HG03558 (cell line): ENCODE data around the gene PNPLA7.
"Not testable (repeated sequence)": the region's sequence is repeated elsewhere in the genome, so short reads cannot be mapped to it uniquely, and the experiment has no call there.

ENCODE experiments used
- ATAC-seq: cut with Tn5 transposase; IDR thresholded peaks from one replicate; pipeline ENCODE4 v1.9.1; 2021; ENCODE audit warnings: moderate number of reproducible peaks; ENCODE audit not compliant: unreplicated experiment; ENCODE audit errors: extremely low read depth

Gene PNPLA7

DNA sequence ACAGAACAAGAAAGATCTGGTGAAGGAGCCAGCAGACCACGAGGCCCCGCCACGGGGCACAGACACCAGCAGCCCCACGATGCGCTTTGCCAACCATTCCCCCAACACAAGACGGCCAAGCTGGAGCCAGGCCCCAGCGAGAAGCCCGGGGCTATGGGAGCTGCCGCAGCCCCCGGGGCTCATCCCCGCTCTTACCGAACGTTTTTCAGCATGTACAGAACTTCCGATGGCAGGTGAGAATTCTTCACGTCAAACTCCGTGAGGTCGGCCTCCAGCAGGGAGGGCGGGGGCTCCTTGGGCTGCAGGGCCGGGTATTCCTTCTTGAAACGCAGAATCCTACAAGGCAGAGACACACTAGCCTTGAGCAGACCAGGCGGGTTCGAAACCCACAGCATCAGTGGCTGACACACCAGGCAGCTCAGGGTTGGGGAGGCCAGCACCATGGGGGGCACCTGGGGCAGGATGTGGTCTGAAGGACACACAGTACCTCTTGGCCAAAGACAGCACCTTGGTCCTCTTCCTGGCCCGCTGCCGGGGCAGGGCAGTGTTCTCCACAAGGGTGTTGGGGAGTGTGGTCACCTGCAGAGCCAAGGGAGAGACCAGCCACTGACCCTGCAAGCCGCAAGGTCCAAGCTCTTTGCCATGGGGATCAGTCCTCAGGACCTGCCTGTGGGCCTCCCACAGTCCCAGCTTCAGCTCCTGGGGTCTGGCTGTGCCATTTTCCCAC is 6.8 kb downstream of the PNPLA7 start:
- no peak for ATAC-seq

- no peak for ATAC-seq
Observed at GRCh38 chr9:137542486-137542885, 7.7 kb downstream of the PNPLA7 start.

- no peak for ATAC-seq
Observed at GRCh38 chr9:137540536-137540935, 9.7 kb downstream of the PNPLA7 start.

DNA sequence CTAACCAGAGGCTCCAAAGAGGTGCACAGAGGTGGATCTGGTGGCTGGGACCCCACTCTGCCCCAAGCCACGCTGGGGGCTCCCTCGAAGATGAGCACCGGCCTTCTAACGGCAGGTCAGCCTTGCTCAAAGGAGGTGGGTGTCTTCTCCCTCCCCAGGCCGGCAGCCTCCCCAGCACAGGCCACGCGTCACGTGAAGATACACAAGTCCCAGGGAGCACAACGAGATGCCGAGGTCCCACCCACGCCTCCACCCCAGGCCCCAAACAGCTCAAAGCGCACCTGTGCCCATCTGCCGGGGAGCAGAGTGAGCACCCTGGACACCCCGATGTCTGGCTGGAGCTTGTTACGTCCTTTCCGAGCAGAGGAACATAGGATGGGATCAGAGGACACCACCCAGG is 12.1 kb downstream of the PNPLA7 start:
- ATAC-seq: no peak

GRCh38 chr9:137536594-137537131 is 13.5 kb downstream of the PNPLA7 start:
- not testable (repeated sequence) for ATAC-seq

DNA sequence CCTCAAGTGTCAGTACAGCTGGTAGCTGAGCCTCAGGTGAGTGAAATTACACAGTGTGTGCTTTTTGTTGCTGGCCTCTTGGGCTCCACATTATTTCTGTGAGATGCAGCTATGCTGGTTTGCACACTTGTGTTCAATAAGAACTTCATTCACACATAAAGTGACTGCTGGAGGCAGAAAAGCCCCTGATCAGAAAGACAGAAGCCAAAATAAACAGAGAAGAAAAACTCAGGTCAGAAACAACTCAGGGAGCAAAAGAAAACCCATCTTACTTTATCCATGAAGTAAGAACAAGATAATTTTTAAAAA is 15.1 kb downstream of the PNPLA7 start:
- ATAC-seq: no peak

GRCh38 chr9:137534256-137535119 is 15.7 kb downstream of the PNPLA7 start:
- no peak for ATAC-seq

GRCh38 chr9:137532891-137533468 is 17.2 kb downstream of the PNPLA7 start:
- not testable (repeated sequence) for ATAC-seq

DNA sequence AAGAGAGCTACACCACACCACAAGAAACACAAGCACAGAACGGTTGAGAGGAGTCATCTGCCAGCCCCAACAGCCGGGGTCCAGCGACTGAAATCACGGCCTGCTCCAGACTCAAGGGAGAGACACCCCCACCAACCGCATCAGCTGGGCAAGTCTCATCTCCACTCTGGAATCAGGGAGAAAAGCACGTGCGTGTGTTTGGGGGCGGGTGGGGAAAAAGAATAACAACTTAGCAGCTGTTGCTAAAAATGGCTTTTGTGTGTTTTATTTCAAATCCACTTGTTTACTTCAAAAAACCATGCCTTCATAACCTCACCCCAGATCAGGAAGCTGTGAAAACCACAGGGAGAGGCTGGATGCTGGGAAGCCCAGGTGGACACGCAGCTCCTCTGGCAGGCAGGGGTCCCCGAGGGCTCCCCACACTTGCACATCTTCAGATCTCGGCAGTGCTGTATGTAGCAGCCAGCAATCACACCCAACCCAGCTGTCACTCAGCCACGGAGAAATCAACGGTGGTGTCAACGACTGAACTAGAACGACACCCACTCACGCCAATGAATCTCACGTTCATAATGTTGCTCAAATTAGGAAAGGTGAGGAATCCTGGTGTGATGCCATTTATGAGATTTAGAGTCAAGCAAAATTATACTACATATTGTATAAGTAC is 19.0 kb downstream of the PNPLA7 start:
- ATAC-seq: no peak

- no peak for ATAC-seq
Observed at GRCh38 chr9:137530331-137530730, 19.9 kb downstream of the PNPLA7 start.

DNA sequence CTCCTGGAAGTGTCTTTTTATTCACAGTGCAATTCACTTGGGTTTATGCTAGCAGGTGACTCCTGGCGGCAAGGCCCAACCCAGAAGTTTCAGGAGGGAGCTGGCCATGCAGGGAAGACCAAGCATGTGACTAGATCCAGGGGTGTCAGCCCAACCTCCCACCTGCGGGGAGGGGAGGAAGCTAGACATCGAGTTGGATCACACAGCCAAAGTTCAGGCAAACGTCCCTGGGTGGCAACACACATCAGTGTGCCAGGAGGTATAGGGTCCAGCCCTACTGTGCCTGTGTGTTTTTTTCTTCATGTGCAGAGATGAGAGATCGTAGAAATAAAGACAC is 25.3 kb downstream of the PNPLA7 start:
- no peak for ATAC-seq

DNA sequence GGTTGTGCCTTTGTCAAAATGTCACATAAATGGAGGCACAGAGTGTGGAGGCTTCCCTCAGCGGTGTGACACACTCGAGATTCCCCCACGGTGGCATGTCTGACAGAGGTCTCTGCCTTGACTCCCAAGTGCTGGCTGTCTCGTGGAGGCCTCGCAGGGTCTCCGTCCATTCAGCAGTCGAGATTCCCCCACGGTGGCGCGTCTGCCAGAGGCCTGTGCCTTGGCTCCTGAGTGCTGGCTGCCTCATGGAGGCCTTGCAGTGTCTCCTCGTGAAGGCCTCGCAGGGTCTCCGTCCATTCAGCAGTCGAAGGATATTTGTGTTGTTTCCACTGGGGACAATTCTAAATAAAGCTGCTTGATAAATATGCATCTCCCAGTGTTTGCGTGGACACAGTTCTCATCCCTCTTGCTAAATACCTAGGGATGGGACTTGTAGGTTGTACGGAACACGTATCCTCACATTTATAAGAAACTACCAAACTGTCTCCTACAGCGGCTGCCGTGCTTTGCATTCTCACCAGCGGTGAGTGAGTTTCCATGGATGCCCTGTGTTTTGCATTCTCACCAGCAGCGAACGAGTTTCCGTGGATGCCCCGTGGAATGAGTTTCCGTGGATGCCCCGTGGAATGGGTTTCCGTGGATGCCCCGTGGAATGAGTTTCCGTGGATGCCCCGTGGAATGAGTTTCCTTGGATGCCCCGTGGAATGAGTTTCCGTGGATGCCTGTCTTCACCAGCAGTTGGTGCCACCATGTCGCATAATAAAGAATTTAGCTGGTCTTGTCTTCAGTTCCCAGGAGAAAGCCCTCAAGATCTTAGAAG is 25.8 kb downstream of the PNPLA7 start:
- ATAC-seq: no peak

DNA sequence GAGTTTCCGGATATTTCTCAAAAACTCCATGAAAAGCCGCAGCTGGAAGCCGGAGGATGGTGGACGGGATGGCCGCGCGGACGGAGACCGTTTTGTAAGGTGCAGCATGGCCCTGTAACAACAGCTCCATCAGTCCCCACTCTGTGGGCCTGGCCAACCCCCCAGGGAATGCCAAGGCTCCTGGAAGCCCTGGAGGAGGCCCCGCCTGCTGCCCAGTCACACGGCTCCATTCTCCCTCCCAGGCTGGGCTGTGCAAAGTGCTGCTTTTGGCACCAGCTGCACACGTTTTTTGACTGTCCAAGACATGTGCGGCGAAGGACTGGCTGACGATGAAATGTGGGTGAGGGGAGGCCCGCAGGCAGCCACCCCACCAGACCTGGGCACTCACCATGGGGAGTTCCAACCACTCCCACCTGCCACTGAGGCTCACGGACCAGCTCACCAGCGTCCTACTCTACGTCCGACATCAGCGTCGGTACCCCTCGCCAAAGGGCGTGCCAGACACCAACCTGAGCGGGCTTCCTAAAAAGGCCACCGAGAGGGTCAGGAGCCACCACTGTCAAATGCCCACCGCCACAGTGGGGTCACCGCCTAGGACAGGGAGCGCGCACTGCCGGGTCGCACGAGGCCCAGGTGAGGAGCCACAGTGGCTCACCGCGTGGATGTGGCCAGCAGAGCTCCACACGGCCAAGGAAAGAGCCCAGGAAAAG is 27.3 kb downstream of the PNPLA7 start:
- no peak for ATAC-seq

DNA sequence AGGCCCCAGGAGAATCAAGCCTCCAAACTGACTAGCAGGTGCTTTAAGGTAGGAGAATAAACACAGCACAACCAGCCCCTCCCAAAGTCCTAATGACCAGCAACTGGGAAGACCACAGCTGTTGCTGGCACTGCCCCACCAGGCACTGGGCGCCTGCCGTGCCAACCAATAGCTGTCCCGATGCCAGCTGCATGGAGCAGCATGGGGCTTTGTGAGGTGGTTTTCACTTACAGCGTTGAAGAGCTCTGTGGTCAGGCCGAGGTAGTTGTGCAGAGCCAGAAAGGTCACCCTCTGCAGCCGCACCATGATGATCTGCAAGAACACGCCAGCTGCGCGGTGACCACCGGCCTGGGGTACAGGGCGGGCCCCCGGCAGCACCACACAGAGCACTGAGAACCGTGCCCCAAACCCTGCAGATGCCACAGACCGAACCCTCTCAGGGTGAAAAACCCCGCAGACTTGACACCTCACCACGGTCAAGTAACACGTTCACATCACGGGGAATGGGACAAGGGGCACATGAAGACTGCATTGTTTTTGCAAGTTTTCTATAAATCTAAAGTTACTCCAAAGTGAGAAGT is 28.7 kb downstream of the PNPLA7 start:
- no peak for ATAC-seq

DNA sequence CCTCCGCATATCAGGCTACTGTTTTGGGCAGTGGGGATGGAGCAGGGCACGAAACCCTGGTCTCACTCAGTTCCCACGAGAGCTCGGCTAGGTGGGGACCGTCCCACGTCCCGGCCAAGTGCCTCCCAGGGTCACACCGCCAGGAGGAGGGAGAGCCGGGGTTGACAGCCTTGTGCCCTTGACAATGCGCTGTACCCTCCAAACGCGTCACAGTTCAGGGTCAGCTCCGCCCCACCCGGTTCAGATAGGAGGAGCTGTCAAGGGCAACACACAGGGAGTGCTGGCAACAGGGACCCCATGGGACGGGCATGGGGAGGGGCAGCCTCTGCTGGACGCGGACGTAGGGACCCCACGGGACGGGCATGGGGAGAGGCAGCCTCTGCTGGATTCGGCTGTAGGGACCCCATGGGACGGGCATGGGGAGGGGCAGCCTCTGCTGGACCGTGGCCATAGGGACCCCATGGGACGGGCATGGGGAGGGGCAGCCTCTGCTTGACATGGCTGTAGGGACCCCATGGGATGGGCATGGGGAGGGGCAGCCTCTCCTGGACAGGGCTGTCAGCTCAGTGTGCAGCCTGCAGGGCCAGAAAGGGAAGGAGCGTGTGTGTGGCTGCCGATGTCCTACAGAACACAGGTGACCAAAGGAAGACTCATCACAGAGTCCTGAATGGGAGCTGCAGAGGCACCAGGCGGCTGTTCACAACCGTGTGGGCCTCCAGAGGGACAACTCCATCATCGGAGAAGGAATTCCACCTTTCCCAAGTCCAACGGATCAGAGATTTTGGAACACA is 29.4 kb downstream of the PNPLA7 start:
- ATAC-seq: no peak

DNA sequence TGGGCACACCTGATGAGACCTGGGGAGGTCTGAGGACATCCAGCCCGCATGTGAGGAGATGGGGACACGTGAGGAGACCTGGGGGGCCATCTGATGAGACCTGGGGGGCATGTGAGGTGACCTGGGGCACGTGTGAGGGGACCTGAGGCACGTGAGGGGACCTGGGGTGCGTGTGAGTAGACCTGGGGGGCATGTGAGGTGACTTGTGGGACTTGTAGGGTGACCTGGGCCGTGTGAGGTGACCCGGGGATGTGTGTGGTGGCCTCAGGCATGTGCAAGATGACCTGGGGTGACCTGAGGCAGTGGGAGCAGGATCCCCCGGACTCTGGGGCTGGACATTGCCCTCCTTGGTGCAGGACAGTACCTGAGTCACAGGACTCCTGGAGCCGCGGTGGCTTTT is 30.6 kb downstream of the PNPLA7 start:
- ATAC-seq: no peak

- not testable (repeated sequence) for ATAC-seq
Observed at GRCh38 chr9:137518661-137519459, 31.3 kb downstream of the PNPLA7 start.
